GM19238 (cell line): ENCODE results near the gene DDX4.
"Not testable (repeated sequence)": the region's sequence is repeated elsewhere in the genome, so short reads cannot be mapped to it uniquely, and the experiment has no call there.

Source experiments
- DNase-seq: peaks from one replicate; pipeline ENCODE4 v3.0.0; 2011; ENCODE audit warnings: low spot score; ENCODE audit not compliant: insufficient read length

Gene DDX4

GRCh38 chr5:55737793-55738192 is at the start of gene DDX4:
DDX4 (plus strand) TSS chr5:55738061; CDS start chr5:55738964, 903 bp downstream.
- DNase-seq: no peak

DNA sequence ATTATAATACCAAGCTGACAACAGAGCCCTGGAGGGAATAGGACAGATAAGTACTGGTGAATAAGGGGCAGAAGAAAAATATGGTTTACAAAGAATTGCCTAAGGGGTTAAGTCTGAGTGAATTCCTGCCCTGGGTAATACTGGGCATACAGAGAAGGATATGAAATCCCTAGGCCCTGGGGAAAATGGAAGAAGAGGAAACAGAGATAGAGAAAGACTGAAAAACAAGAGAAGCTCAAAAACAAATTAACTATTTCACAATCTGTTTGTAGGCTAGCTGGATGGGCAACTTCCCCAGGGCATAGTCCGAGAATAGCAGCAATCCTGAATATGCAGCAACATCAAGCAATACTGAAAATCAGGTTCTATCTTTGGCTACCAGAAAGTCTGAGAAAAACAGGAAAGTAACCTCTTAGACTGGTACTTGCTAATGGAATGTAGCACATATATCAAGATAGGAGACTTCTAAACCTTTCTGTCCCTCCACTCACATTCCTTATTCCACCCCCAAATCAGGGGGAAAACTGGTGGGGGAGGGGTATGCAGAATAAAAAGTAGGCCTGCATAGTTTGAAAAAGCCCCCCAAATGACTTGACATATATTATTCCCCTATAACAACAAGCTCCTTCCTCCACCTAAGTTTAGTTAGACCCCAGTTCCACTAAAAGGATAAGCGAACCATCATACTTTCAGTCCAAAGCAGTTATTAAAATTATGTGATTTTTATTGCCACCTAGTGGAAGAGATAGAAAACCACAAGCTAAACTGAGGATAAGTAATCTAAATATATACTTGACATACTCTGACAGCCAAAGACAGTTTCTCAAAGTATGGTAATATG is 46.4 kb upstream of the DDX4 start:
- no peak for DNase-seq

DNA sequence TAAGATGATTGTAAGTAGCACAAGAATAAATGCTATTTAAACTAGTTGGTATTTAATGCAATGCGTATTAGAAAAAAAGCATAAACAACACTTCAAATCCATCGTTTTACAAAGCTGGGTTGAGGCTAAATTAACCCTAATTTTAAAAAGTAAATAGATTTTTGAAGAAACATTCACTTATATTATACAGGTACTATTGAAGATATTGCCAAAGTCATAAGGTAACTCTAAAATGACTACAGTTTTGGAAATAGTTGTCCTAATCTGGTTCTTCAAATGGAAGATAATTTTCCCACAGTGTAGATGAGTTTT is 45.8 kb upstream of the DDX4 start:
- no peak for DNase-seq

DNA sequence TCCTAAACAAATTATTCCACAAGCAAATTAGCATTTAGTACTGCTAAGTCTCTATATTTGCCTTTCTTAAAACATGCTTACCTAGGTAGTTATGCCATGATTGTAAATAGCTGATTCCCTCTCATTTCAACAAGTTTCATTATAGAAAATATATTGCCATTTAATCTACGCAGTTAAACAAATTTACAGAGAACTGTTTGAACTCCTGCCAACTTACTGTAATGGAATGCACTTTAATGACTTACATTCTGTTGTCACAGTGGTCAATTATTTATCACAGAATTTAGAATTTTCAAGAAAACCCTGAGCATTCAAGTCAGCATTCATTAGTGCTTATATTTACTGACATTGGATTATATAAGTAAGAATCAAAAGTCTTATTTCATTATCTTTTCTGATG is 45.4 kb upstream of the DDX4 start:
- no peak for DNase-seq

- DNase-seq: no peak
These were observed 43.6 kb upstream of the DDX4 start for GRCh38 chr5:55694152-55694830.

- DNase-seq: not testable (repeated sequence)
These were observed 41.2 kb upstream of the DDX4 start for GRCh38 chr5:55696704-55697103.

DNA sequence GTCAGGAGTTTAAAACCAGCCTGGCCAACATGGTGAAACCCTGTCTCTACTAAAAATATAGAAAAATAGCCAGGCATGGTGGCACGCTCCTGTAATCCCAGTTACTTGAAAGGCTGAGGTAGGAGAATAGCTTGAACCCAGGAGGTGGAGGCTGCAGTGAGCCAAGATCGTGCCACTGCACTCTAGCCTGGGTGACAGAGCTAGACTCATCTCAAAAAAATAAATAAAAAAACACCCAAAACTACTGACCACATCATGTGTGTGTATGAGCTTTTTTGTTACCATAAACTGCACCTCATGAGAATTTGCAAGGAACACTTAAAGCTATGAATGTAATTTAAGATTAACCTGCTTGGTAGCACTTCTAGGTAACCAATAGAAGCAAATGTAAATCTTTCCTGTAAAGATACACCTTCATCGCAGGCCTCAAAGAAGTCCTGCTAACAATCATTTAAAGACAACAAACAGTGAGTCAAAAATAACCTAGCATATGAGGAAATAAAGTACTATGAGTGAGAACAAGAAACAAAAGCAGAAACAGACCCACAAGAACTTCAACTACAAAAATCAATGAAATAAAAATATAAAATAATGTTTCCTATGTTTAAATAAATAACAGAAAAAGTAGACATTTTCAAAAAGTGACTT is 38.7 kb upstream of the DDX4 start:
- no peak for DNase-seq

DNA sequence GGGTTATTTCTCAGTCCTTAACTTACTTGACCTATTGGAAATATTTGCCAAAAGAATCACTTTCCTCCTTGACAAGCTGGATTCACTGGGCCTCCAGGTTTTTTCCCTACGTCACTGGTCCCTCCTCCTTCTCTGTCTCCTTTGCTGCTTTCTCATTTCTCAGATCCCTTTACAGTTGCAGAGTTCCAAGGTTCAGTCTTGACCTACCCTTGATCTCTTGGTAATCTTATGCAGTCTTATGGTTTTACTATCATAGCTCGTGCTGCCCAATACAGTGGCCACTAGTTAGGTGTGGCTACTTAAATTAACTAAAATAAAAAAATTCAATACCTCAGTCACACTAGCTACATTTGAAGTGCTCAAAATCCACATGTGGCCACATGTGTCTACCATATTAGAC is 37.1 kb upstream of the DDX4 start:
- no peak for DNase-seq

GRCh38 chr5:55701462-55702103 is 36.3 kb upstream of the DDX4 start:
- no peak for DNase-seq

DNA sequence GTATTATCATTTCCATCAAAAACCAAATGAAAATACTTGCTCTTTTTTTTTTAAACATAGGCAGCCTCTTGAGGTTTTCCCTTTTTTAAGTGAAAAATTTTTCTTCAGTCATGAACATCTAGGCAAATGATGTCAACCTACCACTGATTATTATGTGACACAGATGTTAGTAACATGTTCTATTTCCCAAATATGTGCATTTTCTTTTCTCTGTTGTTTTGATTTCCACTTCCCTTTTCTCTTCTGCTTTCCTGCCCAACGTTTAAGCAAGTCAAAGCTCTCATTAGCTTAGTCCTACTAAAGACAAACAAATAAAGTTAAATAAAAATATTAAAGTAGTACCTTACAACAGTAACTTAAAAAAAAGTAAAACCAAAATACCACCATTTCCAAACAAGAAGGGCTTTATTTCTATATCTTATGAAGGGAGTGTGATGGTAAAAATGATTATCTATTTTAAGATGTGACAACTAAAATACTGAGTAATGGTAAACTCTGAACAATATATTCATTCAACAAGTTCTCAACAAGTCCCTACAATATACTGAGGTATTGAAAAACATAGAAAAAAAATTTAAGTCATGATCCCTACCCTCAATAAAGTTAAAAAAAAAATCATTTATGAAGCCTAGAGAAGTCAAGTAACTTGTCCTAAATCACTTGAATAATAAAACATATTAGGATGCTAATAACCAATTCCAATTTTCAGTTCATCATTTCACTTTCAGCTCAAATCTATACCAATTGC is 35.1 kb upstream of the DDX4 start:
- no peak for DNase-seq

DNA sequence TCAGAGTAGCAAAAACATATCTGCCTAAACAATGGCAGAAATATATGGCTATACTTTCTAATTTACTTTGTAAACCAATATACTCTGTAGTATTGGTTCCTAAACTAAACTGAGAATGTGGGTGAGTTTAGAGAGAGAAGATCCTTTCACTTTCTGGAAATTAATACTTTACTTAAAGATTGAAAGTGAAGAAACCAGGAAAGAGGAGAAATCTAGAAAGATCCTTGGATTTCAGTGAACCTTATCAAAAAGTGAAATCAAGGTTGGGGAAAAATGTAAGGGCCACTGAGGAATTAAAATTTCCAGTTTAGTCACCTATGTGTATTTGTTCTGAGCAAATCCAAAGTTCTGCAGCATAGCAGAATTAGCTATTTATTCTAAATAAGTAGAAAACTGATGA is 31.6 kb upstream of the DDX4 start:
- DNase-seq: no peak

DNA sequence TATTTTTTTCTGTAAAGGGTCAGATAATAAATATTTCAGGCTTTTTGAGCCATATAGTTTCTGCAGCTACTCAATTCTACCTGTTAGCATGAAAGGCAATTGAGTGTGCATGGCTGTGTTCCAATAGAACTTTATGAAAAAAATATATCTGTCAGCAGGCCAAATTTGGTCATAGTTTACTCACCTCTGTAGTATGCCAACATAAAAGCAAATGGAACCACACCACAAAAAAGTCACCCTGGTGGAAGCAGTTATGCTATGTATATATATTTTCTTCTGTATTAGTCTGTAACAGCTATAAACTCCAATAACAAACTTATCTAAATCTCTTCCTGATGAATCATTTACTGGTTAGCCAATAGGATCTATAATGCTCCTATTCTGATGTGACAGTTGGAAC is 29.1 kb upstream of the DDX4 start:
- DNase-seq: no peak

DNA sequence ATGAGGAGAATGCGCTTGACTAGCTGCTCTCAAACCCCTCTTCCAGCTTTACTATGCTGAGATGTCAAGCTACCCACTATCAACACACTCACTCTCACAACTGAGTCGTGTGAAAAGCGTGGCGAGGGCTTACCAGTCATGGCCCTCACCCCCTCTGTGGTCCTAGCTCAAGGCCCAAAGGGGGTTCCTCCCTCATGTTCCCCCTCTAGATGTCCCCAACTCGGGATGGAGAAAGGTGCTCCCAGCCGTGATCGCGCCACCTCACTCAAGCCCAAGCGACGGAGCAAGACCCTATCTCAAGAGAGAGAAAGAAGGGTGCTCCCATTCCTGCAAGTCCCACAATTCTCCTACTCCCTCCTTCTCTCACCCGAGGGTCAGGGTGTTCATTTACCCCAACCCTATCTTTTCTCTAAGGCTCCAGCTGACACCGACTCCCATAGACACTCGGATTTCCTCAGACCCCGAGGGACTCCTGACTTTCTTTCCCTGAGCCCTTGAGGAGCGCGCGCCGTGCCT is 26.3 kb upstream of the DDX4 start:
- DNase-seq: no peak

- peak; percentile 80 for DNase-seq
These were observed 25.6 kb upstream of the DDX4 start, which contains the start of gene SLC38A9 for GRCh38 chr5:55712023-55712859. SLC38A9 (minus strand) TSS chr5:55712324; CDS start chr5:55697958, 14,366 bp downstream.

DNA sequence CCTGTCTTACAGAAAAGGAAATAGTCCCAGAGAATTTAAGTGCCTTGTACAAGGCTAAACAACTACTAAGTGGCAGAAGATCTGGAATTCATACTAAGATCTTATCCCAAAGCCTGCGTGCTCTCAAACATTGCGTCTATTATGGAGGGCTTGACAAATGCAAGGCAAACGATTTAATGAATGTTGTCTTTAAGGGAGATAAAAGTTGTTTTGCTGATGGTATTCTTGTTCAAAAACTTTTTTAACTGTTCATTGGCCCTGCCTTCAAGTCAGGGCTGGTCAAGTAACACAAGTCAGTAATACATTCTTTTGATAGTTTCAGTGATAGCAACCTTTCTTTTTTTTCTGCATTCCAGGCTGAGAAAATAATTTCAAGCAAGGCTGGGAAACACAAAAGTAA is 24.0 kb upstream of the DDX4 start:
- DNase-seq: no peak

- no peak for DNase-seq
These were observed 23.5 kb upstream of the DDX4 start for GRCh38 chr5:55714339-55714738.

DNA sequence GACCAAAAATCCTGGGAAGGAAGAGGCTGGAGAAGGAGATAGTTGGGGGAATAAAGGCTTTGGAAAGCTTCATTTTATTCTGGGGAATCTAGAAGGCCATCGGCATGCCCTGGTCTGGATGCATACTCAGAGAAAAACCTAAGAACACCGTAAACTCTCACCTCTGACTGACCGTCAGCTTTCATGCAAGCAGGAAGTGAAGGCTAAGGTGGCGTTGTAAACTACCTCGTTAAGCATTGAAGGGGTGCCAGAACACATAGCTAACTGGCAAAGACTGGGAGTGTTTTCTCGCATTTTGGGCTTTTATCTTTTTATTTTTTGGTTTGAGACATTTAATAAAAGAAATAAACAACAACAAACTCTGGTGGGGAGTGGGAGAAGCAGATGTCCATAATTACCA is 23.1 kb upstream of the DDX4 start:
- DNase-seq: no peak

DNA sequence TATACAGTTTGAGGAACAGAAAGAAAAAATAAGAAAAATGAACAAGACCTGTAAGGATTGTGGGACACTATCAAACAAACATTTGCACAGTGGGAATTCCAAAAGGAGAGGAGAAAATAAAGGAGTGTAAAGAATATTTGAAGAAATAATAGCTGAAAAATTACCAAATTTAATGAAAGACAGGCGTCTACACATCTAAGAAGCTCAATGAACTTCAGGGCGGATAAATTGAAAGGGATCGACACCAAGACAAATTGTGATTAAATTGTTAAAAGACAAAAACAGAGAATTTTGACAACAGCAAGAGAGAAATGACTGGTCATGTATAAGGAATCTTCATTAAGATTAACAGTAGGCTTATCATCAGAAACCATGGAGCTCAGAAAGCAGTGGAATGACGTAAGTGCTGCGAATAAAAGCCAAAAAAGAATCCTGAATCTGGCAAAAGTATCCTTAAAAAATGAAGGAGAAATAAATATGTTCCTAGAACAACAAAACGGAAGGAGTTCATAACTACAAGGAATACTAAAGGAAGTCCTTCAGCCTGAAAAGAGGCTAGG is 22.3 kb upstream of the DDX4 start:
- DNase-seq: no peak

DNA sequence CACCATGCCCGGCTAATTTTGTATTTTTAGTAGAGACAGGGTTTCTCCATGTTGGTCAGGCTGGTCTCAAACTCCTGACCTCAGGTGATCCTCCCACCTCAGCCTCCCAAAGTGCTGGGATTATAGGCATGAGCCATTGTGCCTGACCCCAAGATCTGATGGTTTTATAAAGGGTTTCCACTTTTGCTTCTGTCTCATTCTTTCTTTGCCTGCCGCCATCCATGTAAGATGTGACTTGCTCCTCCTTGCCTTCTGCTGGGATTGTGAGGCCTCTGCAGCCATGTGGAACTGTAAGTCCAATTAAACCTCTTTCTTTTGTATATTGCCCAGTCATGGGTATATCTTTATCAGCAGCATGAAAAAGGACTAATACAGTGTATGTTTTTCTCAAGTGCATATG is 18.8 kb upstream of the DDX4 start:
- not testable (repeated sequence) for DNase-seq

GRCh38 chr5:55720188-55720703 is 17.6 kb upstream of the DDX4 start:
- no peak for DNase-seq
